ENCODE measurements around the gene ESPNL. TPM values are rescaled to one million over a fixed set of nuclear protein-coding genes. Genes with fewer than 3 reads are reported as not detected.

Gene ESPNL
- total RNA-seq, 1 donor from 2014 or later, result 0.24 TPM

GRCh38 chr2:238082151-238082550, 18.0 kb upstream of the ESPNL start:
- Mint-ChIP-seq H3K27ac (no peak overlapping the region), H3K36me3 (peaks cover 53% of the 10 kb centered on the region), H3K9me3 (peaks cover 10% of the 10 kb centered on the region)

GRCh38 chr2:238082827-238083226, 17.3 kb upstream of the ESPNL start:
- no peak overlapping the region for H3K4me3 Mint-ChIP-seq
- no peaks in the 10 kb centered on the region for H3K27me3 Mint-ChIP-seq
- H3K27ac Mint-ChIP-seq, result no peak overlapping the region
- no peaks in the 10 kb centered on the region for H3K4me1 Mint-ChIP-seq (ENCODE audit: unreplicated experiment)
- TF ChIP-seq CTCF (conservative IDR thresholded peaks at IDR 0.05), result no peak
- peak; percentile 53 for DNase-seq (ENCODE audit: extremely low spot score, unreplicated experiment)
- H3K36me3 Mint-ChIP-seq, result peaks cover 47% of the 10 kb centered on the region
- peaks cover 10% of the 10 kb centered on the region for H3K9me3 Mint-ChIP-seq

More at GRCh38 chr2:238082151-238082550, 18.0 kb upstream of the ESPNL start:
- H3K4me1 Mint-ChIP-seq (ENCODE audit: unreplicated experiment), result no peaks in the 10 kb centered on the region
- no peak for TF ChIP-seq CTCF (conservative IDR thresholded peaks at IDR 0.05)
- H3K4me3 Mint-ChIP-seq, result no peak overlapping the region
- peak; percentile 52 for DNase-seq (ENCODE audit: extremely low spot score, unreplicated experiment)
- no peaks in the 10 kb centered on the region for H3K27me3 Mint-ChIP-seq

GRCh38 chr2:238083919-238084318, 16.2 kb upstream of the ESPNL start:
- peak; percentile 36 for DNase-seq (ENCODE audit: extremely low spot score, unreplicated experiment)
- TF ChIP-seq CTCF (conservative IDR thresholded peaks at IDR 0.05), result no peak
- no peaks in the 10 kb centered on the region for H3K4me1 Mint-ChIP-seq (ENCODE audit: unreplicated experiment)
- H3K4me3 Mint-ChIP-seq, result no peak overlapping the region
- no peaks in the 10 kb centered on the region for H3K27me3 Mint-ChIP-seq
- no peak overlapping the region for H3K27ac Mint-ChIP-seq
- peaks cover 10% of the 10 kb centered on the region for H3K9me3 Mint-ChIP-seq
- peaks cover 41% of the 10 kb centered on the region for H3K36me3 Mint-ChIP-seq

- H3K4me3 Mint-ChIP-seq, result no peak overlapping the region
- no peaks in the 10 kb centered on the region for H3K27me3 Mint-ChIP-seq
- TF ChIP-seq CTCF (conservative IDR thresholded peaks at IDR 0.05), result no peak
- H3K27ac Mint-ChIP-seq, result peak overlapping the region; percentile 78
- no peaks in the 10 kb centered on the region for H3K4me1 Mint-ChIP-seq (ENCODE audit: unreplicated experiment)
- H3K9me3 Mint-ChIP-seq, result peaks cover 7% of the 10 kb centered on the region
- DNase-seq (ENCODE audit: extremely low spot score, unreplicated experiment), result no peak
- peaks cover 37% of the 10 kb centered on the region for H3K36me3 Mint-ChIP-seq
Observed at GRCh38 chr2:238084761-238085160, 15.4 kb upstream of the ESPNL start.

- Mint-ChIP-seq H3K36me3 (peaks cover 27% of the 10 kb centered on the region), H3K4me1 (ENCODE audit: unreplicated experiment) (no peaks in the 10 kb centered on the region), H3K27me3 (no peaks in the 10 kb centered on the region), H3K27ac (peak overlapping the region; percentile 78), H3K4me3 (peak overlapping the region; percentile 18), H3K9me3 (peaks cover 4% of the 10 kb centered on the region)
- TF ChIP-seq CTCF (conservative IDR thresholded peaks at IDR 0.05), result no peak
- DNase-seq (ENCODE audit: extremely low spot score, unreplicated experiment), result no peak
Observed at GRCh38 chr2:238085899-238086298, 14.2 kb upstream of the ESPNL start.

- no peaks in the 10 kb centered on the region for H3K4me1 Mint-ChIP-seq (ENCODE audit: unreplicated experiment)
- peaks cover 17% of the 10 kb centered on the region for H3K36me3 Mint-ChIP-seq
- no peak overlapping the region for H3K27ac Mint-ChIP-seq
- peaks cover 4% of the 10 kb centered on the region for H3K9me3 Mint-ChIP-seq
- H3K27me3 Mint-ChIP-seq, result no peaks in the 10 kb centered on the region
- DNase-seq (ENCODE audit: extremely low spot score, unreplicated experiment), result no peak
- no peak overlapping the region for H3K4me3 Mint-ChIP-seq
- no peak for TF ChIP-seq CTCF (conservative IDR thresholded peaks at IDR 0.05)
Observed at GRCh38 chr2:238087211-238087610, 12.9 kb upstream of the ESPNL start.

Data from type B pancreatic cell (in vitro differentiated cells).